Measurements from ENCODE around the gene RAPGEF4.

DNA sequence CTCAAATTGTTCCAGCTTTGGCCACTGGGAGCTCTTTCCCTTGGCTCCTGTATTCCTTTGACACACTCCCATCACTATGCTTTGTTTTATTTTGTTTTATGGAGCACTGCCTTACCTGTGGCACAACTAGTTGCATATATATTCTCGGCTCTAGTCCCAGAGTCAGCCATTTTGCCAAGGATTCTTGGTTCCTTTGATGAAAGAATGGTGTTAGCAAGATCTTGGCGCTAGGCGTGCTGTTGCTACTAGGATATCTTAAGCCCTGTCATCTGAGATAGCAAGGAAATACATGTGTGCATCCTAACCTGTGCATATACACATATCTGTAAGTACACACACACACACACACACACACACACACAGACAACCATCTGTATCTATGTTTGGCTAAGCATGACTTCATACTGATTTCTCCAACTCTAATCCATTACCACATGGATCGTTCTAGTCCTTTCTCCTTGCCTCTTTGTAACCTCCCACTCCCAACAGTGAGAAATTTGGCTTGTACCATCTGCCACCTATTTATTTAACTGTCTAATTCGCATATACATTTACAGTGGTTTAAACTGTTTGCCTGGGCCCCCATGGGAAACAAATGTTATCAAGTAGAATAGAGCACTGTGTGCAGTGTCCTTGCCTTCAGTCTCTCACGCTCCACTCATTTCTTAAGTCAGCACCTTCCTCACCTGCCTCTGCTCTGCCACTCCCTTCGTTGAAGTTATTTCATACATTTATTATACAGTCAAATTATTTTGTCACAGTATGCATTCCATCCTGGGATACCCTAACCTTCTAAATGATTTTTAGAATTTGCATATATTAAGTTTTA is 202.5 kb downstream of the RAPGEF4 start:
- TF ChIP-seq POLR2AphosphoS5 (IDR thresholded peaks at IDR 0.05; ENCODE audit: borderline replicate concordance, low read depth, low read length) (no peak), EZH2 (IDR thresholded peaks at IDR 0.05) (no peak), FOXP2 (optimal IDR thresholded peaks at IDR 0.05; ENCODE audit: control extremely low read depth, extremely low read length, insufficient read depth) (no peak)

All from SK-N-MC (cell line).